ENCODE results near the gene ANKRD13D. TPM values are rescaled to one million over a fixed set of nuclear protein-coding genes. Genes with fewer than 3 reads are reported as not detected.

ANKRD13D gene
- total and polyA plus RNA-seq, 2 of the 8 experiments (the other 6 are each of a cell fraction or from before 2014, with no cell fraction given): 24.9 to 26.5 TPM

GRCh38 chr11:67306769-67307544 lies 17.9 kb downstream of the ANKRD13D start:
- no peak overlapping the region for H2AK5ac ChIP-seq (ENCODE audit: low read depth, low read length)
- H3K23ac ChIP-seq (ENCODE audit: insufficient read length): no peak overlapping the region
- no peak overlapping the region for H3K4ac ChIP-seq (replicated peaks; ENCODE audit: insufficient read length, low read depth, low read length)
- H2BK15ac ChIP-seq (ENCODE audit: low read length): no peak overlapping the region
- POLR2A ChIA-PET (ENCODE audit: partially characterized antibody): interaction anchor here (0.6 to 1.4 kb wide), 2 partner anchors 31 to 68 kb away, joined by 3 to 4 read pairs; no protein-coding TSS in a partner anchor
- H3K9me3 ChIP-seq (ENCODE audit: insufficient read depth in 2 of 2, low read depth in 1 of 2, low read length in 1 of 2): no peaks in the 10 kb centered on the region
- no peak overlapping the region for H2AFZ ChIP-seq (ENCODE audit: low read length)
- no peak overlapping the region for H3K4me3 ChIP-seq (ENCODE audit: extremely low read depth in 1 of 4, insufficient read depth in 2 of 4, low read depth in 3 of 4, low read length in 4 of 4)
- no peak overlapping the region for H2BK5ac ChIP-seq (ENCODE audit: low read depth, low read length)
- H3K79me2 ChIP-seq (ENCODE audit: control insufficient read depth in 1 of 2, insufficient read depth in 2 of 2, low read length in 2 of 2): no peaks in the 10 kb centered on the region
- H3K23me2 ChIP-seq (ENCODE audit: low read depth, low read length): peaks cover 16% of the 10 kb centered on the region; the same call in 1 of the 2 replicates
- H2BK120ac ChIP-seq (replicated peaks; ENCODE audit: low read depth, low read length): no peak overlapping the region
- no peak overlapping the region for H3K4me2 ChIP-seq (ENCODE audit: insufficient read depth in 1 of 2, low read depth in 2 of 2, low read length in 2 of 2)
- no peaks in the 10 kb centered on the region for H3K79me1 ChIP-seq (ENCODE audit: low read depth, low read length)
- H3K56ac ChIP-seq (replicated peaks; ENCODE audit: insufficient read length, low read depth, low read length): no peak overlapping the region
- H4K20me1 ChIP-seq (replicated peaks in 1 of 2; ENCODE audit: control insufficient read depth in 1 of 2, insufficient read depth in 2 of 2, low read length in 2 of 2): peaks cover 0 to 7% of the 10 kb centered on the region in 2 experiments
- peaks cover 0 to 12% (median 11%) of the 10 kb centered on the region in 4 experiments; a peak in 5 of 7 replicates for H3K4me1 ChIP-seq (replicated peaks in 1 of 4; ENCODE audit: control insufficient read depth in 3 of 4, insufficient read depth in 4 of 4, low read length in 3 of 4)
- no peak overlapping the region for H3K9ac ChIP-seq (replicated peaks in 1 of 4; ENCODE audit: extremely low read depth in 1 of 4, low read depth in 3 of 4, low read length in 3 of 4)
- H3K18ac ChIP-seq (ENCODE audit: extremely low read depth, low read length): no peak overlapping the region
- TF ChIP-seq KDM4A (IDR thresholded peaks at IDR 0.05; ENCODE audit: low read depth, low read length, severe bottlenecking) (no peak), SRF (IDR thresholded peaks at IDR 0.05; ENCODE audit: low read depth, low read length) (no peak), EP300 (IDR thresholded peaks at IDR 0.05; ENCODE audit: borderline replicate concordance in 1 of 2, low read depth in 2 of 2, low read length in 2 of 2) (no peak), BACH1 (IDR thresholded peaks at IDR 0.05; ENCODE audit: low read length) (no peak), TBP (IDR thresholded peaks at IDR 0.05; ENCODE audit: low read depth, low read length) (no peak), RAD21 (IDR thresholded peaks at IDR 0.05 in 1 of 2, conservative IDR thresholded peaks at IDR 0.05 in 1 of 2; ENCODE audit: low read depth in 2 of 2, low read length in 2 of 2) (no peak)
- CTCF ChIA-PET (ENCODE audit: partially characterized antibody): interaction anchor here (1.2 to 3.9 kb wide), 4 partner anchors 11 to 75 kb away, joined by 3 to 12 read pairs (median 8); no protein-coding TSS in a partner anchor
- H4K5ac ChIP-seq (ENCODE audit: insufficient read length, low read depth, low read length): no peak overlapping the region
- H2BK12ac ChIP-seq (ENCODE audit: low read depth, low read length): 0 out of 2 replicates have a peak overlapping the region, but pooled peaks have one; percentile 17
- peaks cover 0 to 11% (median 7%) of the 10 kb centered on the region in 4 experiments; a peak in 5 of 7 replicates for H3K27me3 ChIP-seq (replicated peaks in 1 of 4; ENCODE audit: control insufficient read depth in 3 of 4, extremely low read depth in 1 of 4, insufficient read depth in 3 of 4, low read length in 3 of 4)
- H3K36me3 ChIP-seq (ENCODE audit: control insufficient read depth in 2 of 4, insufficient read depth in 4 of 4, low read length in 3 of 4): peaks cover 0 to 3% (median 0%) of the 10 kb centered on the region in 4 experiments; a peak in 2 of 8 replicates
- FAIRE-seq (no peak), DNase-seq (ENCODE audit: low read depth in 1 of 2, low spot score in 2 of 2) (no peak)
- H3K14ac ChIP-seq (ENCODE audit: insufficient read length): no peak overlapping the region
- no peak overlapping the region for H2BK20ac ChIP-seq (ENCODE audit: low read length)
- 87% methylated on average over 16 of the region's 19 CpGs; no CpG with 5 or more reads in 1 of the 2 experiments for WGBS, 2 experiments (ENCODE audit: extremely low coverage in 1 of 2, insufficient coverage in 1 of 2, insufficient read length in 1 of 2, insufficient replicate concordance in 2 of 2, low coverage in 1 of 2, low lambda C conversion rate in 2 of 2, missing lambda C conversion rate in 1 of 2)
- peak overlapping the region; percentile 63 for H4K8ac ChIP-seq (ENCODE audit: extremely low read depth, insufficient read depth, low read length)
- H3K27ac ChIP-seq (ENCODE audit: low read depth, low read length): no peak overlapping the region
- no peak overlapping the region for H4K91ac ChIP-seq (replicated peaks; ENCODE audit: insufficient read length, low read length)
